HL-60 (cell line): ENCODE results near the gene SLC35F3.

ENCODE experiments used
- DNase-seq, 2 experiments: peaks; one replicate each; pipeline ENCODE4 v3.0.0-alpha.2; 2010 to 2020; ENCODE audit warnings: low read depth in 1 of 2, low spot score in 1 of 2
- H3K27ac ChIP-seq: fragments of 250-450 bp; sonication (Bioruptor Pico); replicated peaks from 2 replicates; pipeline ENCODE4 v1.5.1; 2020; ENCODE audit warnings: mild to moderate bottlenecking, moderate library complexity
- H3K27me3 ChIP-seq: fragments of 250-450 bp; sonication (Bioruptor Pico); 2 replicates; pipeline ENCODE4 v1.5.1; 2021; ENCODE audit warnings: mild to moderate bottlenecking, moderate library complexity; ENCODE audit not compliant: insufficient read depth, poor library complexity, severe bottlenecking
- H3K4me3 ChIP-seq: replicated peaks from 2 replicates; pipeline ENCODE4 v1.5.1; 2011; ENCODE audit warnings: mild to moderate bottlenecking, control low read depth, low read length; ENCODE audit not compliant: insufficient read depth
- GABPA ChIP-seq: IDR thresholded peaks from 2 replicates; pipeline ENCODE4 v1.6.1; 2012; ENCODE audit warnings: low read depth
- POLR2AphosphoS5 ChIP-seq: IDR thresholded peaks from 2 replicates; pipeline ENCODE4 v1.6.1; 2012; ENCODE audit warnings: low read depth
- REST ChIP-seq: IDR thresholded peaks from 2 replicates; pipeline ENCODE4 v1.6.1; 2012; ENCODE audit warnings: low read depth; ENCODE audit not compliant: insufficient replicate concordance
- SPI1 ChIP-seq: IDR thresholded peaks from 2 replicates; pipeline ENCODE4 v1.6.1; 2012; ENCODE audit warnings: low read depth, mild to moderate bottlenecking, borderline replicate concordance
- TF ChIP-seq, protein P1 (sequence below): IDR thresholded peaks from one replicate; pipeline ENCODE4 v1.5.1; 2011; ENCODE audit warnings: low read length, control low read depth, inconsistent platforms; ENCODE audit not compliant: insufficient read depth

SLC35F3 gene

GRCh38 chr1:234222561-234223280 lies 318.2 kb downstream of the SLC35F3 start:
- TF ChIP-seq SPI1 (no peak), POLR2AphosphoS5 (no peak), GABPA (no peak), REST (no peak)
- TF ChIP-seq, protein P1, sequence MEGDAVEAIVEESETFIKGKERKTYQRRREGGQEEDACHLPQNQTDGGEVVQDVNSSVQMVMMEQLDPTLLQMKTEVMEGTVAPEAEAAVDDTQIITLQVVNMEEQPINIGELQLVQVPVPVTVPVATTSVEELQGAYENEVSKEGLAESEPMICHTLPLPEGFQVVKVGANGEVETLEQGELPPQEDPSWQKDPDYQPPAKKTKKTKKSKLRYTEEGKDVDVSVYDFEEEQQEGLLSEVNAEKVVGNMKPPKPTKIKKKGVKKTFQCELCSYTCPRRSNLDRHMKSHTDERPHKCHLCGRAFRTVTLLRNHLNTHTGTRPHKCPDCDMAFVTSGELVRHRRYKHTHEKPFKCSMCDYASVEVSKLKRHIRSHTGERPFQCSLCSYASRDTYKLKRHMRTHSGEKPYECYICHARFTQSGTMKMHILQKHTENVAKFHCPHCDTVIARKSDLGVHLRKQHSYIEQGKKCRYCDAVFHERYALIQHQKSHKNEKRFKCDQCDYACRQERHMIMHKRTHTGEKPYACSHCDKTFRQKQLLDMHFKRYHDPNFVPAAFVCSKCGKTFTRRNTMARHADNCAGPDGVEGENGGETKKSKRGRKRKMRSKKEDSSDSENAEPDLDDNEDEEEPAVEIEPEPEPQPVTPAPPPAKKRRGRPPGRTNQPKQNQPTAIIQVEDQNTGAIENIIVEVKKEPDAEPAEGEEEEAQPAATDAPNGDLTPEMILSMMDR, result no peak
- H3K4me3 ChIP-seq, result no peak overlapping the region
- peaks cover 11% of the 10 kb centered on the region for H3K27me3 ChIP-seq
- no peak overlapping the region for H3K27ac ChIP-seq
- DNase-seq, result no peak

DNA sequence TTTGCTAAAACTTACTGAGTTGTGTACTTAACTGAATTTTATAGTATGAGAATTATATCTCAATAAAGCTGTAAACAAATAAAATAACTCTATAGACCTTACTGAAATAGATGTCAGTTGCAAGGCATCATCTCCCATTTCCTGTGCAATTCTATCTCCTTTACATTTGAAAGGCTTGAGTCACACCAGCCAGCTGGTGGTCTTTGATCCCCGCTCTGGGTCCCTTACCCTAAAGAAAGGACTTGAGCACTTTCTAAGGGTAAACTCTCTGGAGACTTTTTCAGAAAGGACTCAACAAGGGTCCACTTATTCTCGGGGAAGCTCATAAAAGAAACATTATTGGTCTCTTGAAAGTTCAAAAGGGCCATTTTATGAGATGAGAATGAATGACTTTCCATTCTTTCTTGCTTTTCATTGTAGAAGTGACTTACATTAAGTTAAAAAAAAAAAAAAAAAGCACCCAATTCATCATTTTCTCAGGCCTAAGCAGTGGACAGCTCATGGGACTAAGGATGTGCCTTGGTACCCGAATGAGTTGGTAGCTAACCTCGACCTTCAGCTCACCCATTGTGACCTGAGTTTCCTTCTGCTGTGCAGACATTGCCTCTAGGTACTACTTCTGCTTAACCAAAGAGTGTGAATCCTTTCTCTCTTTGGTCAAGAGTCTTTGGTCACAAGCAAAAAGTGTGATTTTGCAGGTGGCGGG lies 321.8 kb downstream of the SLC35F3 start:
- Histone ChIP-seq H3K4me3 (no peak overlapping the region), H3K27ac (no peak overlapping the region), H3K27me3 (peaks cover 34% of the 10 kb centered on the region)
- no peak for TF ChIP-seq REST
- no peak for TF ChIP-seq SPI1
- TF ChIP-seq, protein P1, result no peak
- TF ChIP-seq POLR2AphosphoS5, result no peak
- no peak for TF ChIP-seq GABPA
- DNase-seq, result no peak

- DNase-seq, result no peak
- Histone ChIP-seq H3K27me3 (peaks cover 36% of the 10 kb centered on the region), H3K27ac (no peak overlapping the region), H3K4me3 (no peak overlapping the region)
- TF ChIP-seq, protein P1, result no peak
- TF ChIP-seq POLR2AphosphoS5 (no peak), SPI1 (no peak)
These were observed 322.3 kb downstream of the SLC35F3 start for GRCh38 chr1:234226819-234227165.
